ENCODE measurements around the gene TMED6. TPM values are rescaled to one million over a fixed set of nuclear protein-coding genes. Genes with fewer than 3 reads are reported as not detected.

The TMED6 gene
- polyA plus RNA-seq (2013): 0.11 and 0.14 TPM in 2 replicates

DNA sequence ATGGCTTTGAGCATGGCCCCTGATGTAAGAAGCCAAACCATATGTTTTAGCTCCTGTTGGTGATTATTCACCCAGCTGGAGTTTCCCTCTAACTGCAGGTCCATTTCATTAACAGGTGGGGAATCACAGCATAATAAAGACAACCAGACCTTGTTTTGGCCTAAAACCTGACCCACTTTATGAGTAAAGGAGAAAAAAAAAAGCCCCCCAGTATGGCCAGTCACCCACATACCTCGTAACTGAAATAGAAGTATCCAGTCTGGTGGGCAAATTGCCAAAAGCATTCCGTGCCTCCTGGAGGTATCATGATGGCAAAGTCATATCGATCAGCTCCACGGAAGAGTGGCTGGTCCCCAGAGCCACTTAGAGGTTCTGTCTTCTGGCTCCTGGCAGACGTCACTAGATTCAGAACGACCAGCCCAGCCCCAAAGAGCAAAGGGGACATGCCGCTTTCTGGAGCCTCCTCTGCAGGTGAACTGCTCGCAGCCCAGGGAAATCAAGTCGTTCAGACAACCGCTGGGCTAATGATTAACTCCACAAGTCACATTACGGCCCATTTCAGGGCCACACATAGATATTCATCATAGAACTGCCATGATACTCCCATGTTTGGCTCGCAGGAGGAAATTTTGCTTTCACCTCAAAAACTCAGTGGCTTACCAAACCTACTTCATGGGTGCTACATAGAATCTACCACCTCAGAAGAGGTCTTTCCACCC, at the start of gene TMED6:
TMED6 (minus strand) TSS at position 478 of the 719 bp plus-strand sequence; CDS start at position 445, 33 bp downstream.
- Histone ChIP-seq H2AK5ac (ENCODE audit: low read length) (no peak within 1 kb of the TSS), H4K12ac (ENCODE audit: low read depth, low read length) (no peak within 1 kb of the TSS)

GRCh38 chr16:69399361-69399760, 47.8 kb upstream of the TMED6 start:
- H3K9ac ChIP-seq (ENCODE audit: low read length): no peak overlapping the region
- H3K23ac ChIP-seq (ENCODE audit: low read length): no peak overlapping the region
- H3K36me3 ChIP-seq (ENCODE audit: control insufficient read depth in 1 of 2, insufficient read depth in 2 of 2, low read length in 2 of 2): no peaks in the 10 kb centered on the region
- no peaks in the 10 kb centered on the region for H3K9me3 ChIP-seq (ENCODE audit: insufficient read depth, low read depth, low read length)
- H3K4me1 ChIP-seq (ENCODE audit: control insufficient read depth in 1 of 2, insufficient read depth in 2 of 2, low read length in 2 of 2): no peaks in the 10 kb centered on the region
- no peaks in the 10 kb centered on the region for H3K79me1 ChIP-seq (ENCODE audit: low read length)
- no peak overlapping the region for H2BK12ac ChIP-seq (ENCODE audit: low read length)
- H3K4me3 ChIP-seq (ENCODE audit: low read depth, low read length): no peak overlapping the region
- H2AFZ ChIP-seq (ENCODE audit: insufficient read depth, low read length, poor library complexity): no peak overlapping the region
- no peak overlapping the region for H3K27ac ChIP-seq (ENCODE audit: low read depth, low read length)
- H2AK5ac ChIP-seq (ENCODE audit: low read length): no peak overlapping the region
- H3K4ac ChIP-seq (ENCODE audit: low read depth, low read length): no peak overlapping the region
- no peak overlapping the region for H4K91ac ChIP-seq (ENCODE audit: low read depth, low read length)
- WGBS (ENCODE audit: extremely low coverage, insufficient coverage, insufficient read length): no CpG with 5 or more reads among the region's 3 CpGs
- no peak overlapping the region for H3K4me2 ChIP-seq (ENCODE audit: low read length)
- no peaks in the 10 kb centered on the region for H3K27me3 ChIP-seq (ENCODE audit: insufficient read depth, low read length)
- H4K8ac ChIP-seq (ENCODE audit: low read depth, low read length): no peak overlapping the region
- no peak overlapping the region for H3K18ac ChIP-seq (ENCODE audit: low read length)
- H4K12ac ChIP-seq (ENCODE audit: low read depth, low read length): no peak overlapping the region
- H3K79me2 ChIP-seq (ENCODE audit: control insufficient read depth, insufficient read depth, low read length, poor library complexity): no peaks in the 10 kb centered on the region
- no peak overlapping the region for H2BK5ac ChIP-seq (ENCODE audit: low read depth, low read length, poor library complexity)
- no peak overlapping the region for H3K14ac ChIP-seq (ENCODE audit: low read length)
- no peak for DNase-seq
- no peak overlapping the region for H2BK120ac ChIP-seq (ENCODE audit: insufficient read depth, low read length, poor library complexity)

More for the DNA sequence above, at the start of gene TMED6:
- Histone ChIP-seq H2BK120ac (ENCODE audit: insufficient read depth, low read length, poor library complexity) (no peak within 1 kb of the TSS), H3K27me3 (ENCODE audit: insufficient read depth, low read length) (no peaks in the 10 kb centered on the region), H2BK5ac (ENCODE audit: low read depth, low read length, poor library complexity) (no peak within 1 kb of the TSS), H4K8ac (ENCODE audit: low read depth, low read length) (no peak within 1 kb of the TSS), H3K4me1 (ENCODE audit: control insufficient read depth in 1 of 2, insufficient read depth in 2 of 2, low read length in 2 of 2) (no peaks in the 10 kb centered on the region), H2BK12ac (ENCODE audit: low read length) (no peak within 1 kb of the TSS), H3K9me3 (ENCODE audit: insufficient read depth, low read depth, low read length) (no peaks in the 10 kb centered on the region), H3K14ac (ENCODE audit: low read length) (no peak within 1 kb of the TSS), H3K4me2 (ENCODE audit: low read length) (no peak within 1 kb of the TSS), H2AFZ (ENCODE audit: insufficient read depth, low read length, poor library complexity) (no peak within 1 kb of the TSS), H3K4ac (ENCODE audit: low read depth, low read length) (no peak within 1 kb of the TSS), H4K91ac (ENCODE audit: low read depth, low read length) (no peak within 1 kb of the TSS), H3K79me2 (ENCODE audit: control insufficient read depth, insufficient read depth, low read length, poor library complexity) (no peaks in the 10 kb centered on the region), H3K36me3 (ENCODE audit: control insufficient read depth in 1 of 2, insufficient read depth in 2 of 2, low read length in 2 of 2) (peaks cover 6 to 12% of the 10 kb centered on the region in 2 experiments), H3K79me1 (ENCODE audit: low read length) (no peaks in the 10 kb centered on the region), H3K9ac (ENCODE audit: low read length) (peak within 1 kb of the TSS; percentile 68), H3K18ac (ENCODE audit: low read length) (no peak within 1 kb of the TSS), H3K4me3 (ENCODE audit: low read depth, low read length) (no peak within 1 kb of the TSS), H3K27ac (ENCODE audit: low read depth, low read length) (no peak within 1 kb of the TSS), H3K23ac (ENCODE audit: low read length) (no peak within 1 kb of the TSS)
- no peak for DNase-seq
- WGBS (ENCODE audit: extremely low coverage, insufficient coverage, insufficient read length): no CpG with 5 or more reads among the region's 12 CpGs

DNA sequence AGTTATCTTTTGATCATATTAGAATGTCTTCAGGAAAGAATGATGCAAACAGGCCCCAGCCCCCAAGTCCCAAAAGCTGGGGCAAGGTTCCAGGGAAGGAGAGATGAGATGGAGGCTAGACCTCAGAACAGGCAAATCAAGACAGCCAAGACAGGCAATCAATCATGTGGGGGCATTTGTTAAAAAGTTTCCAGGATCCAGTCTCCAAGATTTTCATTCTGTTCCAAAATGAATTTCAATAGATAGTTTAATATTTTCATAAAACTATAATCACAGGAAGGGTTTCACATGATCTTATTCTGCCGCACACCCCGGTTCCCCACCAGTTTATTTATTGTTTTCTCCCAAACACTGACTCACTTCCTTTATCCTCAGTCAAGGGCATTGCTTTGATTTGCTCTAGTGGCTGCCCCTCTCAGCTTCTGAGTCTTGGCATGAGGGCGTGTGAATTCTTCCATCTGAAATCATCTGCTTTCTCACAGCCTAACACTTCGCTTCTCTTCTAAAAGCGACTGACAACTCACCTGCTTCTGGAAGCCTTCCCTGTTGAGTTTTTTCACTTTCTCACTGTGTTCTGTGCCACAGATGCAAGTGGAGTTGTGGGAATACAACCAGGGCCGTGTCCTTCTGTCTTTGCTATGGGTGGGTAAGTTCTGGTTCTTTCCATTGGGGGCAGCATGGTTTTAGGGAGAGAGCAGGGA, 46.4 kb upstream of the TMED6 start:
- no peaks in the 10 kb centered on the region for H3K79me1 ChIP-seq (ENCODE audit: low read length)

DNA sequence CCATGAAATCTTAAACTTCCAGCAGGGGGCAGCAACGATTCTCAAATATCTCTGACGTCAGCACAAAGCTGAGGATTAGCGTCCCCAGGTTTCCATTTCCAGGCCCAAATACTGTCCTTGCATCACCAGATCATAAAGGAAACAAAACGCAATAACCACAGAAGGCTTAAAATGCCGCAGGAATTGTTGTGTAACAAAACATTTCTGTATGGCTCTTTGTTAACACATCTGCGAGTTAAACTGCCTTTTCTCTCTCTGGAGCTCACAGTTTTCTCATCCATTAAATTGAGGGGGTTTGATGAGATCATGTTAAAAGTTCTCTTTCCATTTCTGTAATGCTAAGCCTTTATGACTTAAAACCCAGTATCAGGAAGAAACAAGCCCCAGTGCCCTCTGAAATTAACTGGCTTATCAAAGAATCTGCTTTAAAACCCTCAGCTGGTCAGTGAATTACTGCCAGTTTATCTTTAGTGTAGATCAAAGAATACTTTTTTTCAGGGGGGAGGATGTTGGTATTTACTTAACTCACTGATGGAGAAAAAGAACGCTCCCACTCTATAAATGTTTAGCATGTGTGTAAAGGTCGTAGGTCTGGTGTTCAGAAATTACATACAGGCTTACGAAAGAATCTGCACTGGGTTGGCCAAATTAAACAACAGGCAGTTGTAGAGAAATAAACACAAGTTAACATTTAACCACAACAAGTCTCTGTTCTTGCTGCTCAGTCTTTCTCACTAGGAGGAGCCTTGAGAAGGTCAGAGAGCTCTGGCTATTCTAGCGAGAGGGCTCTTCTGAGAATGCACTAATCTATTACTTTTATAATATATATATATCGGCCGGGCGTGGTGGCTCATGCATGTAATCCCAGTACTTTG, 44.8 kb upstream of the TMED6 start:
- Histone ChIP-seq H3K23ac (ENCODE audit: low read length) (no peak overlapping the region), H2BK12ac (ENCODE audit: low read length) (no peak overlapping the region), H3K14ac (ENCODE audit: low read length) (no peak overlapping the region), H2BK5ac (ENCODE audit: low read depth, low read length, poor library complexity) (no peak overlapping the region), H3K36me3 (ENCODE audit: control insufficient read depth in 1 of 2, insufficient read depth in 2 of 2, low read length in 2 of 2) (no peaks in the 10 kb centered on the region), H2AK5ac (ENCODE audit: low read length) (no peak overlapping the region), H3K4me2 (ENCODE audit: low read length) (no peak overlapping the region), H3K4ac (ENCODE audit: low read depth, low read length) (no peak overlapping the region), H3K9me3 (ENCODE audit: insufficient read depth, low read depth, low read length) (no peaks in the 10 kb centered on the region), H2AFZ (ENCODE audit: insufficient read depth, low read length, poor library complexity) (no peak overlapping the region), H3K4me3 (ENCODE audit: low read depth, low read length) (no peak overlapping the region), H3K79me1 (ENCODE audit: low read length) (no peaks in the 10 kb centered on the region), H2BK120ac (ENCODE audit: insufficient read depth, low read length, poor library complexity) (no peak overlapping the region), H3K79me2 (ENCODE audit: control insufficient read depth, insufficient read depth, low read length, poor library complexity) (no peaks in the 10 kb centered on the region), H3K18ac (ENCODE audit: low read length) (no peak overlapping the region), H4K12ac (ENCODE audit: low read depth, low read length) (no peak overlapping the region), H3K9ac (ENCODE audit: low read length) (no peak overlapping the region), H3K27ac (ENCODE audit: low read depth, low read length) (no peak overlapping the region), H4K8ac (ENCODE audit: low read depth, low read length) (no peak overlapping the region), H3K27me3 (ENCODE audit: insufficient read depth, low read length) (no peaks in the 10 kb centered on the region), H4K91ac (ENCODE audit: low read depth, low read length) (no peak overlapping the region), H3K4me1 (ENCODE audit: control insufficient read depth in 1 of 2, insufficient read depth in 2 of 2, low read length in 2 of 2) (no peaks in the 10 kb centered on the region)
- WGBS (ENCODE audit: extremely low coverage, insufficient coverage, insufficient read length): no CpG with 5 or more reads among the region's 13 CpGs
- peak; percentile 91 to 99 for DNase-seq

More for the DNA sequence above, 46.4 kb upstream of the TMED6 start:
- no peaks in the 10 kb centered on the region for H3K36me3 ChIP-seq (ENCODE audit: control insufficient read depth in 1 of 2, insufficient read depth in 2 of 2, low read length in 2 of 2)
- no peak overlapping the region for H3K27ac ChIP-seq (ENCODE audit: low read depth, low read length)
- no peaks in the 10 kb centered on the region for H3K4me1 ChIP-seq (ENCODE audit: control insufficient read depth in 1 of 2, insufficient read depth in 2 of 2, low read length in 2 of 2)
- no peak overlapping the region for H3K18ac ChIP-seq (ENCODE audit: low read length)
- no peak overlapping the region for H3K4me2 ChIP-seq (ENCODE audit: low read length)
- no peak overlapping the region for H2AFZ ChIP-seq (ENCODE audit: insufficient read depth, low read length, poor library complexity)
- H2AK5ac ChIP-seq (ENCODE audit: low read length): no peak overlapping the region
- no peak overlapping the region for H3K23ac ChIP-seq (ENCODE audit: low read length)
- no peak overlapping the region for H3K4me3 ChIP-seq (ENCODE audit: low read depth, low read length)
- H4K12ac ChIP-seq (ENCODE audit: low read depth, low read length): no peak overlapping the region
- H3K79me2 ChIP-seq (ENCODE audit: control insufficient read depth, insufficient read depth, low read length, poor library complexity): no peaks in the 10 kb centered on the region
- no peak overlapping the region for H3K14ac ChIP-seq (ENCODE audit: low read length)
- no peak overlapping the region for H2BK120ac ChIP-seq (ENCODE audit: insufficient read depth, low read length, poor library complexity)
- WGBS (ENCODE audit: extremely low coverage, insufficient coverage, insufficient read length): no CpG with 5 or more reads among the region's 6 CpGs
- peak; percentile 23 to 58 for DNase-seq
- no peak overlapping the region for H3K4ac ChIP-seq (ENCODE audit: low read depth, low read length)
- no peak overlapping the region for H2BK5ac ChIP-seq (ENCODE audit: low read depth, low read length, poor library complexity)
- no peak overlapping the region for H4K8ac ChIP-seq (ENCODE audit: low read depth, low read length)
- no peak overlapping the region for H4K91ac ChIP-seq (ENCODE audit: low read depth, low read length)
- no peaks in the 10 kb centered on the region for H3K9me3 ChIP-seq (ENCODE audit: insufficient read depth, low read depth, low read length)
- no peak overlapping the region for H3K9ac ChIP-seq (ENCODE audit: low read length)
- no peaks in the 10 kb centered on the region for H3K27me3 ChIP-seq (ENCODE audit: insufficient read depth, low read length)
- H2BK12ac ChIP-seq (ENCODE audit: low read length): no peak overlapping the region
